Kasumi-1 (cell line): ENCODE data around the gene CHD5.
A peak's percentile ranks its signal among the peaks of the same experiment; 100 is the strongest.
"Not testable (repeated sequence)": the region's sequence is repeated elsewhere in the genome, so short reads cannot be mapped to it uniquely, and the experiment has no call there.

ENCODE experiments used
- DNase-seq, 2 experiments: peaks; one replicate each; lab custom pipeline; 2025; lab: John Stamatoyannopoulos, UW

The CHD5 gene

GRCh38 chr1:6180268-6180706 lies at the start of gene CHD5:
TSS of gene CHD5 (minus strand) at chr1:6180321. CDS start at chr1:6180023, 298 bp downstream.
- no peak for DNase-seq

DNA sequence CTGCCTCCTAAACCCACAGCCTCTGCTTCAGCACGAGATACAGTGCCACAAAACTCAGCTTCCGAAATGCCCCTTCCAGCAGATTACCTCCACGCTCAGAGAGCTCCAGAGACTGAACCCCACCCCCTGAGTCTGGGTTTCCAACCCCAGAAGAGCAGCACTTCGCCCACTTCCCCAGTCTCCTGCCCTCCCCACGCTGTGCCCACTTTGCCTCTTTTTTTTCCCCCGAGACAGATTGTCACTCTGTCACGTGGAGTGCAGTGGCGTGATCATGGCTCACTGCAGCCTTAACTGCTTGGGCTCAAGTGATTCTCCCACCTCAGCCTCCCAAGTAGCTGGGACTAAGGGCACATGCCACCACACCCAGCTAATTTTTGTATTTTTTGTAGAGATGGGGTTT lies 45.5 kb upstream of the CHD5 start:
- no peak for DNase-seq

GRCh38 chr1:6224718-6225117 lies 44.6 kb upstream of the CHD5 start:
- DNase-seq, result no peak

GRCh38 chr1:6223617-6224016 lies 43.5 kb upstream of the CHD5 start:
- DNase-seq, result no peak

GRCh38 chr1:6222636-6223035 lies 42.5 kb upstream of the CHD5 start:
- no peak for DNase-seq

GRCh38 chr1:6221210-6221784 lies 41.2 kb upstream of the CHD5 start:
- DNase-seq, result no peak

DNA sequence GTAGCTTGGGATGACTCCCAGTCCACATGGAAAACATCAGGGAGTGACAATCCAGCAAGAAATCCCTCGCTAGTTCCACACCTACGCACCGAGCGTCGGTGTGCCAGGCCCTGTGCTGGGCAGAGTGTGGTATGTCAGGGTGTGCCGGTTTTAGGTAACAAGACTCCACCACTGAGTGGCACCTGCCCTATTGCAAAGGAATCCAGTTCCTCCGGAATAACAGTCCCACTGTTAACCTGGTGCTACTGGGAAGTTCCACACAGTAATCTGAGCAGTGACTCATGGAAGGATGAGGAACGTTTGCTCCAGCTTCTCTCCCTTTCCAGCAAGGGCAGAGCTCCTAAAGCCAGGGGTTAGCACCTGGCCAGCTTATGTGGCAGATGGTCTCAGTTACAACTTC lies 40.1 kb upstream of the CHD5 start:
- no peak for DNase-seq

GRCh38 chr1:6219641-6220040 lies 39.5 kb upstream of the CHD5 start:
- DNase-seq, result not testable (repeated sequence)

DNA sequence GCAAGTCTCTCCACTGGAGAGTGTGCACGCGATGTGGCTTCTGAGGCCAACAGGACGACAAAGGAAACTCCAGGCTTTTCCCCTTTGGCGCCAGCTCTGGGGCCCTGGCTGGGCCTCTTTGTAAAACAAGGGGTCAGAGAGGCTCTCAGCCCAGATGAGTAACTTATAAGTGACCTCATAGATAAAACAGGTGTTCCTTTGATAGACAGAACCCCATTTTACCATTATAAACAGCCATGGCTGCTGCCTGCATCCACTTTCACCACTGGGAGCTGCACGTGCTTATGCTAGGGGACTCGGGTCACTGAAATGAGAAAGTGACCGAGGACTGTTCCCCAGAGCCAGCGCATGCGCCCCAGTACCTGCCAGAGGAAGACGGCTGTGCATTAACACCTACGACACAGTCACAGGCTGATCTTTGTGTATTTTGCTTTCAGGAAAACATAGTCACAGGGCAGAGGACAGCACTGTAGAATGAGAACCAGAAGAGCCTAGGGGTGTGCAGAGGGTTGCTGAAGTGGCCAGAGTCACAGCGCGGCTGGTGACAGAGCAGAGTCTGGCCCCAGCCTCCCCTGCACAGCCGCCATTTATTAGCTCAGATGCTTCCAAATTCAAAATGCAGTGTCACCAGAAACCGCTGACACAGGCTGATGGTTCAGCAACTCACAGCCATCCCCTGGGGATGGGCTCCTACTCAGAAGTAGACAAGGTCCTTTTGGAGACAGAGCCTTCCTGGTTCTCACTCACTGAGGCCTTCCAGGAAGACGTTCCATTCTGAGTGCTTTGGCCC lies 38.4 kb upstream of the CHD5 start:
- DNase-seq, result no peak

GRCh38 chr1:6212193-6212959 lies 32.3 kb upstream of the CHD5 start:
- DNase-seq, result peak in 1 of 2 experiments; percentile 18

DNA sequence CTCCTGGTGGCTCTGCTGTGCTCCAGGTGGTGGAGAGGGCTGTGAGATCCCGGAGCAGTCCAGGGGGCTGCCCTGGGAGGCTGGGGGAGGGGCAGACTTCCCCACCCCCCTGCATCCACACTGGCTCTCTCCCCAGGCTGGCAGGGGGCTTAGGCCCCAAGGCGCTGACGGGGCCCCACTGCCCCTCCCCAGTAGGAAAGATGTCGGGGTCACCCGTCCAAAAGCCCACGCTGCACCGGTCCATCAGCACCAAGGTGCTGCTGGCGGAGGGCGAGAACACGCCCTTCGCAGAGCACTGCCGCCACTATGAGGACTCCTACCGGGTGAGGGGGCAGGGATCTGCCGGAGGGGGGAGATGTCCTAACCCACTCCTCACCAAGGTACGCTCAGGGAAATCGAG lies 31.6 kb upstream of the CHD5 start:
- no peak for DNase-seq

- DNase-seq, result no peak
Measured at GRCh38 chr1:6210591-6211355, 30.7 kb upstream of the CHD5 start.

- peak; percentile 31 to 35 for DNase-seq
Measured at GRCh38 chr1:6209661-6210580, 29.8 kb upstream of the CHD5 start.

- DNase-seq, result peak; percentile 27 to 45
Measured at GRCh38 chr1:6208723-6209660, 28.9 kb upstream of the CHD5 start.

DNA sequence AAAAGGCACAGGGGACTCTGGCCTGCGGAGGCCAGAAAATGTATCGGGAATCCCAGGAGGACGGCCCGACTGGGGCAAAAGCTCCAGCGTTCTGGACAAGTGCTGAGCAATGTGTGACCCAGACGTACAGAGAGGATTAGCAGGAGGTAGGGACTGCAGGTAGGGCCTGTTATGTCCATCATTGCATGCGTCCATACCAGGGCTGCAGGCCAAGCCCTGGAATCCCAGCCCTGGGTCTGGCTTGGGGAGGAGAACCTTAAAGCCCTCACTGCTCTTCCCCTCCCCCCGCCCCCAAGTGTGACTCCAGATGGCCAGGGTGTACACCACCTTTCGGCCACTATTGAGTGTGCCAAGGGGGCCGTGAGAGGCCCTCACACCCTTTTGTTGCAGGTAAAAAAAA lies 27.8 kb upstream of the CHD5 start:
- DNase-seq, result no peak

DNA sequence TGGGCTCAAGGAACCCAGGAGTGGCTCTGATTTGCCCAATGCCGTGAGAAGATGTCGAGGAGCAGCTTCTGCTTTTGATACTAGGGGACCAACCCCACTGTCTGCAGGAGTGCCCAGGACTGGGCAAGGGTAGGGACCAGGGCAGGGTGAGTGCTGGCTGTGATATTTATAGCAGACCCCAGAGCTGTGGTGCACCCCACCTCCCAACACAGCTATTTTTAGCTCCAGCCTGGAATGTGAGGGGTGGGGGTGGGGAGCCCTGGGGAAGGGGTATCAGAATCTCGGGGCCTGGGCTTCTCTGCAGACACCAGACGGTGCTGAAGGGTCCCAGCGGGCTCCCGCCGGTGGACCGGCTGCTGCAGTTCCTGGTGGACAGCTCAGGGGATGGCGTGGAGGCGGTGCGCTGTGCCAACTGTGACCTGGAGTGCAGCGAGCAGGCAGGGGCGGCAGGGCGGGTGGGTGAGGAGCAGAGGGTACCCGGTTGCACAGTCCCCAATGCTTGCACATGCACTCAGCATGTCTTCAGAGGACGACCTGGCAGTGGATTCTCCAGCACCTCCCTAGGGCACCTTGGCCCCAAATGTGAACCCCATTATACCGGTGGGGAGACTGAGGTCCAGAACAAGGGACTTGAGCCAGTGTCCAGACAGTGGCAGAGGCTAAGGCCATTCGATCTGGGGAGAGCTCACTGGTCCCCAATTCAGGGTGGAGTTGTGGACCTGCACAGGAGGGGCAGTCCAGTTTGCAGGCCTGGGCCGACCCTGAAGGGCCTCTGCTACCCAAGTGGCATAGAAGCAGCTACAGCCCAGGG lies 27.2 kb upstream of the CHD5 start:
- no peak for DNase-seq

DNA sequence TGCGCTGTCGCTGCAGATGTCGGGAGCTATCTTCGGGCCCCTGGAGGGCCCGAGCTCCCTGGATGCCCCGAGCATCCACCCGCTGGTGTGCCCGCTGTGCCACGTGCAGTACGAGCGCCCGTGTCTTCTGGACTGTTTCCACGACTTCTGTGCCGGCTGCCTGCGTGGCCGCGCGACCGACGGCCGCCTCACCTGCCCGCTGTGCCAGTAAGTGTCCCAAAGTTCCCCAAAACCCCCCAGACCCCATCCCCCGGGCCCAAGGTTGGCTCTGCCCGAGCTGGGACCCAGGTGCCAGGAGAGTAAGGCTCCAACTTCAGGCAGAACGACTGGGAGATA lies 26.4 kb upstream of the CHD5 start:
- no peak for DNase-seq

DNA sequence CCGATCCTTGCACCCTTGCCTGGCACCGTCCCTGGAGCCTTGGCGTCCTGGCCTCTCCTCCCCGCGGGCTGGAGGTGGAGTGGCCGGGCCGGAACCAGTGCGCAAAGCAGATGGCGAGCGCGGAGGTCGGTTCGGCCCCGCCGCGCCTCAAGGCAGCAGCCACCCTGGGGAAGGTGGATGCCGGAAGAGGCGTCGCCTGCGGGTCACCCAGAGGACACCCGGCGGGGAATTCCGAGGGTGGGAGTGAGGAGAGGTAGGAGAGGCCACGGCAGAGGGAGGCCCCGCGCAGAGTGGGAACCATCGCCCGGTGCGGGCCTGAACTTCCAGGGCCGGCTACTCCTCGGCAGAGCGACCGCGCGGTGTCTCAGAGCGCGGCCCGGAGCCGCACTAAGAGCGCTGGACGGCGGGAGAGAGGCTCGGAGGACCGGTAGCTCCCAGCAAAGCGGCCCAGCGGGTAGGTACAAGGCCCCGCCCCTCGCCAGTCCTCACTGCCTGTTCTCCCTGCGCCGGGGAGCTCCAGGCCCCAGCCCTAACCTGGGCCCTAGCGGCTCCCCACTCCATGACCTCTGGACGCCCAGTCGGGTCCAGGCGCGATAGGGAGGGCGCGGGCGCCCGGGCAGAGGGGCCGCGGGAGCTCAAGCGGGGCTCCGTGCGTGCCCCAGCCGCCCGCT lies 25.9 kb upstream of the CHD5 start, which contains the start of gene RNF207:
TSS of gene RNF207 (plus strand) at position 271 of the 671 bp plus-strand sequence. CDS start 417 bp downstream, outside the sequence.
- no peak for DNase-seq
